ENCODE measurements around the gene STX4. TPM values are rescaled to one million over a fixed set of nuclear protein-coding genes. Genes with fewer than 3 reads are reported as not detected.
"Not testable (repeated sequence)": the region's sequence is repeated elsewhere in the genome, so short reads cannot be mapped to it uniquely, and the experiment has no call there.

Gene STX4
- polyA plus RNA-seq, 3 donors: 31.8 to 83.0 (median 66.8) TPM

- 11 to 20% (median 13%) methylated on average over 22 to 36 of the region's 36 CpGs for whole genome bisulfite sequencing, 3 donors
Observed at GRCh38 chr16:31009894-31010584, 23.3 kb upstream of the STX4 start.

DNA sequence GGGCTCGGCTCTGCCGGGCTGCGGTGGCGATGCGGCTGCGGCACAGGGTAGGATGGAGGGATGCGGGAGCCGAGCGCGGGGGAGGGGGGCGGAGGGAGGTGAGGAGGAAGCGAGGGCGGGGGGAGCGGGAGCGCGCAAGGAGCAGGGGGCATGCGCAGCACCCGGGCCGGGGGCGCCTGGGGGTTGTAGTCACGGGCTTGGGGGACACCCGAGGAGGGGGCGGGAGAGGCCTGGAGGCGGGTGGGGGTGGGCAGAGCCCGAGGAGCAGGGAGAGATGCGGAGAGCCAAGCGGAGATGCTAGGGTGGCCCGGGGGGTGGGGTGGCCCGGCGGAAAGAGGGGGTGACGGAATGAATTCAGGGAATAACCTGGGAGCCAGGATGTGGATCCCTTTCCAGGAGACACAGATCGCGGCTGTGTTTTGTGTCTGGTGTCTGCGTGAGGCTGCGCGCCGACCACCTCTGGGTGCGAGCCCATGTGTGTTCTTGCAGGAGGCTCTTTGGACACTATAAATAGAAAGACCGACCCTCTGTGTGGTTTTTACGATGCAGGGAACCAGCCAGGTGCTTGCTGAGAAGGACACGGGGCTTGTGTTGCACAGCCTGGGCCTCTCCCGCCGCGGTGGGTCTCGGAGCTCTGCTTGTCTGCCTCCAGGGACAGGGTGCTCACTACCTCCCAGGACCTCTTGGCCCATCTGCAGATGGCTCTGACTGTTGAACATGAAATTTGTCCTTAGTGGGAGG, 22.6 kb upstream of the STX4 start, which contains the start of gene STX1B:
STX1B (minus strand) TSS at position 54 of the 741 bp plus-strand sequence. CDS start 242 bp downstream, outside the sequence.
- no peak within 1 kb of the TSS for H3K27ac ChIP-seq (ENCODE audit: low read depth, low read length)
- WGBS, 3 donors: 9 to 11% (median 11%) methylated on average over 36 to 44 of the region's 45 CpGs

More at GRCh38 chr16:31009894-31010584, 23.3 kb upstream of the STX4 start:
- H3K27ac ChIP-seq (ENCODE audit: low read depth, low read length): no peak overlapping the region

GRCh38 chr16:31011815-31012214, 21.5 kb upstream of the STX4 start:
- WGBS, 3 donors: 79 to 88% (median 80%) methylated on average over 7 of the region's 7 CpGs
- H3K27ac ChIP-seq (ENCODE audit: low read depth, low read length): not testable (repeated sequence)

GRCh38 chr16:31013292-31013691, 20.1 kb upstream of the STX4 start:
- H3K27ac ChIP-seq (ENCODE audit: low read depth, low read length): not testable (repeated sequence)

- H3K27ac ChIP-seq (ENCODE audit: low read depth, low read length): no peak overlapping the region
- WGBS, 3 donors: 58 to 73% (median 70%) methylated on average over 6 of the region's 6 CpGs
Observed at GRCh38 chr16:31016018-31016417, 17.3 kb upstream of the STX4 start.

- WGBS, 3 donors: 88 to 92% (median 88%) methylated on average over 10 of the region's 10 CpGs
Observed at GRCh38 chr16:31017756-31018155, 15.6 kb upstream of the STX4 start.

DNA sequence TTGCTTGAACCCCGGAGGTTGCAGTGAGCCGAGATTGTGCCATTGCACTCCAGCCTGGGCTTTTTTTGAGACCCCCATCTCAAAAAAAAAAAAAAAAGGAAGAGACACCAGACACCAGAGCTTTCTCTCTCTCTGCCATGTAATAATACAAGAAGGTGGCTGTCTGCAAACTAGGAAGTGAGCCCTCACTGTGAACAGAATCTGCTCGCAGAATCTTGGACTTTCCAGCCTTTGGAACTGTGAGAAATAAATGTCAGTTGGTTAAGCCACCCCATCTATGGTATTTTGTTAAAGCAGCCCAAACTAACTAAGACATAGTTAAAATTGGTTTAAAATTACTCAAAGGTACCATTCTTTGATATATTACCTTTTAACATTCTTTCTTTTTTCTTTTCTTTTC, 12.8 kb upstream of the STX4 start:
- 85 to 93% (median 93%) methylated on average over 3 of the region's 3 CpGs for WGBS, 3 donors
- no peak overlapping the region for H3K27ac ChIP-seq (ENCODE audit: low read depth, low read length)

More at GRCh38 chr16:31017756-31018155, 15.6 kb upstream of the STX4 start:
- not testable (repeated sequence) for H3K27ac ChIP-seq (ENCODE audit: low read depth, low read length)

DNA sequence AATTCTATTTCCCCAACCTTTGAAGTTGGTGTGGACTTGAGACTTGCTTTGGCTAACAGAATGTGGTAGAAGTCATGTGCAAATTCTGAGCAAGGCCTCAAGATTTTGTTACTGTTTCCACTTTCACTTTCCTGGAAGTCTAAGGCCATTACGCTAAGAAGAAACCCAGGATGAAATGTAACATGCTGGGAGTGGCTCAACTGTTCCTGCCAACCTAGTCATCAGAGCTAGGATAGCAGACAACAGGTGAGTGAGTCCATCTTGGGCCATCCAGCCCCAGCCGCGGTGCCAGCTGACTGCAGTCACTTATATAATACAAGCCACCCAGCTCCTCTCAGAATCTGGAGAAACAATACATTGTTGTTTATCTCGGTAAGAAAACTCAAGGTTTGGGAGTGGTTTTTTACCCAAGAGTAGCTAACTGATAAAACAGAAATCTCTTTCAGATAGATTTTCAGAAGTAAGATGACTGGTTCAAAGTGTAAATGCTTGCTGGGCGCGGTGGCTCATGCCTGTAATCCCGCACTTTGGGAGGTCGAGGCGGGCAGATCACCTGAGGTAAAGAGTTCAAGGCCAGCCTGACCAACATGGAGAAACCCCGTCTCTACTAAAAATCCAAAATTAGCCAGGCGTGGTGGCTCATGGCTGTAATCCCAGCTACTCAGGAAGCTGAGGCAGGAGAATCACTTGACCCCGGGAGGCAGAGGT, 10.7 kb upstream of the STX4 start:
- H3K27ac ChIP-seq (ENCODE audit: low read depth, low read length): no peak overlapping the region
- 78 to 81% (median 79%) methylated on average over 12 of the region's 12 CpGs for WGBS, 3 donors

DNA sequence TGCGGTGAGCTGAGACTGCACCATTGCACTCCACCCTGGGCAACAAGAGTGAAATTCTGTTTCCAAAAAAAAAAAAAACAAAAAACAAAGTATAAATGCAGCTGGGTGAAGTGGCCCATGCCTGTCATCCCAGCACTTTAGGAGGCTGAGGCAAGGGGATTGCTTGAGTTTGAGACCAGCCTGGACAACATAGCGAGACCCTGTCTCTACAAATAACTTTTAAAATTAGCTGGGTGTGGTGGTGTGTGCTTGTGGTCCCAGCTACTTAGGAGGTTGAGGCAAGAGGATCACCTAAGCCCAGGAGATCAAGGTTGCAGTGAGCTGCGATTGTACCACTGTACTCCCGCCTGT, 10.1 kb upstream of the STX4 start:
- H3K27ac ChIP-seq (ENCODE audit: low read depth, low read length): no peak overlapping the region
- WGBS, 3 donors: 92% methylated on average over 4 of the region's 4 CpGs

DNA sequence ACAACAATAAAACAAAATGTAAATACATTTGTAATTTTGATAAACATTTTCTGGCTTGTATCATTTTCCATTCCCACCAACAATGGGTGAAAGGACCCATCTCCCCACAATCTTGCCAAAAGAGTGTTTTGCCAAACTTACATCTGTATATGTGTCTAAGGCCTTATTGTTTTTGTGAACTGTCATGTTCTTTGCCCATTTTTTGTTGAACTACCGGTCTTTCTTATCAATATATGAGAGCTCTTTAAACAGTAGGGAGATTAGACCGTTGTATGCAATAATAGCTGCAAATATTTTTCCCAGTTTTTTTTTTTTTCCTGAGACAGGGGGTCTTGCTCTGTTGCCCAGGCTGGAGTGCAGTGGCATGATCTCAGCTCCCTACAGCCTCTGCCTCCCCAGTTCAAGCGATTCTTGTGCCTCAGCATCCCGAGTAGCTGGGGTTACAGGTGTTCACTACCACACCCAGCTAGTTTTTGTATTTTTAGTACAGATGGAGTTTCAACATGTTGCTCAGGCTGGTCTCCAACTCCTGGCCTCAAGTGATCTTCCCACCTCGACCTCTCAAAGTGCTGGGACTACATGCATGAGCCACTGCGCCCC, 9.6 kb upstream of the STX4 start:
- H3K27ac ChIP-seq (ENCODE audit: low read depth, low read length): no peak overlapping the region
- 56 to 86% (median 80%) methylated on average over 6 of the region's 6 CpGs for WGBS, 3 donors

GRCh38 chr16:31025339-31025738, 8.0 kb upstream of the STX4 start:
- no peak overlapping the region for H3K27ac ChIP-seq (ENCODE audit: low read depth, low read length)
- 65 to 76% (median 67%) methylated on average over 5 of the region's 5 CpGs for WGBS, 3 donors

DNA sequence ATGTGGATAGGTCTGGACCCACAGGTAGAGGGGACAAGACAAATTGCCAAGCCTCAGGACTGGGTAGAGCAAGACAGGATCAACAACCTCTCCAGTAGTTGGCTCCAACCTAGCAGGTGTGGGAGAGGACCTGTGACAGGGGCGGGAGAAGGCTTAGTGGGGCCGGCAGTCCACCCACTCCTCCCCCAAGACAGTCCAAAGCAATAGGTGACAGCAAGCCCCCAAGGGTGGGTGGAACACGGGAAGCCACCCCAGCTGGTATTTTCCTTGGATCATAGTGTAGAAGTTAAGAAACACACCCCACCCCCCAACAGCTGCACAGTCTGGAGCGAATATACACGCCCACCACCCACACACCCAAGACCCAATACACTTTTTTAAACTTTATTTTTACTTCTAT, 4.1 kb upstream of the STX4 start:
- H3K27ac ChIP-seq (ENCODE audit: low read depth, low read length): no peak overlapping the region
- 80 to 81% (median 80%) methylated on average over 5 of the region's 5 CpGs for WGBS, 3 donors

DNA sequence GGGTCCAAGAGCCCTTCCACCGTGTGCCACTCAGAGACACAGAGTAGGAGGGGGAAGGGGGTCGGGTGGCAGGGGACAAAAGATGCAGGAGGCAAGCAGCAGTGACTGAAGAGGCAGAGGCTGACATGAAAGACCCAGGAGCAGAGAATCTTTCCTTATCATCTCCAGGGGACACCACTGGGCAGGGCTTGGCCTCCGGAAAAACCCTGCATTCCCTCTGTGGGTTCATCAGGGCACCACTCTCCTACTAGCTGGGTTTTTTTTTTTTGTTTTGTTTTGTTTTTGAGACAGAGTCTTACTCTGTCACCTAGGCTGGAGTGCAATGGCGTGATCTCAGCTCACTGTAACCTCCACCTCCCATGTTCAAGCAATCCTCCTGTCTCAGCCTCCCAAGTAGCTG, 2.1 kb upstream of the STX4 start:
- WGBS, 3 donors: 87 to 92% (median 92%) methylated on average over 4 of the region's 4 CpGs
- H3K27ac ChIP-seq (ENCODE audit: low read depth, low read length): no peak overlapping the region

- H3K27ac ChIP-seq (ENCODE audit: low read depth, low read length): peak overlapping the region; percentile 11
- WGBS, 3 donors: 0 to 1% (median 0%) methylated on average over 47 of the region's 47 CpGs
Observed at GRCh38 chr16:31033709-31034492, 543 bp downstream of the STX4 start.

DNA sequence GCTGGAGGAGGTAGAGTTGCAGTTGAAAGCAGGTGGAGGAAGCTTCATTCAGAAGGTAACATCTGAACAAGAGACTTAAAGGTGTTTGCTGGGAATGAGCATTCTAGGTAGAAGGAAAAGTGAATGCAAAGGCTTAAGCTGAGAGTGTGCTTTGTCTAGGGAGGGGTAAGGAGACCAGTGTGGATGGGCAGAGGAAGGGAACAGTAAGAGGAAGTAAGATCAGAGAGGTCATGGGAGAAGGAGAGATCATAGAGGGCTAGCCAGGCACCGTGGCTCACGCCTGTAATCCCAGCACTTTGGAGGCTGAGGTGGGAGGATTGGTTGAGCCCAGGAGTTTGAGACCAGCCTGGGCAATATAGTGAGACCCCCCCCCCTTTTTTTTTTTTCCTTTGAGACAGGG, 3.3 kb downstream of the STX4 start:
- 45 to 64% (median 55%) methylated on average over 2 of the region's 2 CpGs for WGBS, 3 donors
- H3K27ac ChIP-seq (ENCODE audit: low read depth, low read length): no peak overlapping the region

GRCh38 chr16:31038993-31039392, 5.6 kb downstream of the STX4 start:
- 92 to 100% (median 93%) methylated on average over 2 of the region's 2 CpGs for whole genome bisulfite sequencing, 3 donors

DNA sequence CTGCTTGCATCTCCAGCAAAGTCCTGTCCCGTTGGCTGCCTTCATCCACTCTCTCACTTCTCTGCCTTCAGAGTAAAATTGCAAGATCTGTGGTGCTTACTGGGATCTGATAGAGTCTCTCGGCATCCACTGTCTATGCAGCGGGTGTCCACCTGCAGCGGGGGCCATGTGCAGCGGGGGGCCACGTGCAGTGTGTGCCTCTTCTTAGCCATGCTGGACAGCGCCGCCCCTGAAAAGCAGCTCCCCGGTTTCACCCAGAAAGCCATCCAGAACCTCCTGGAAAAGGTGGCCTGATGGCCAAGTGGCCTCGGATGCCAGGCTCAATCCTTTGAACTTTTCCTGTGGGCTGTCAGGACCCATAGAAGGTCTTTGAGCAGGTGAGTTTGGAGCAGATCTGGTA, 9.5 kb downstream of the STX4 start:
- WGBS, 3 donors: 80 to 92% (median 92%) methylated on average over 10 of the region's 10 CpGs
- H3K27ac ChIP-seq (ENCODE audit: low read depth, low read length): no peak overlapping the region

More at GRCh38 chr16:31038993-31039392, 5.6 kb downstream of the STX4 start:
- no peak overlapping the region for H3K27ac ChIP-seq (ENCODE audit: low read depth, low read length)

- no peak overlapping the region for H3K27ac ChIP-seq (ENCODE audit: low read depth, low read length)
- WGBS, 3 donors: 73 to 97% (median 95%) methylated on average over 1 of the region's 1 CpG
Observed at GRCh38 chr16:31043352-31043751, 10.0 kb downstream of the STX4 start.

Measured in adipose tissue (tissue), 3 donors.